HEK293 (cell line): ENCODE results near the gene PLEKHA4.
A peak's percentile ranks its signal among the peaks of the same experiment; 100 is the strongest.

ENCODE experiments used
- CTCF ChIA-PET: fragments of 350-600 bp; formaldehyde crosslinking; extraction: SDS; loops from one replicate; lab custom pipeline; 2021; ENCODE audit warnings: antibody characterized with exemption; lab: Yijun Ruan, JAX
- POLR2A ChIA-PET: fragments of 300-600 bp; formaldehyde crosslinking; extraction: SDS; loops from one replicate; lab custom pipeline; 2020; ENCODE audit warnings: antibody characterized with exemption, inconsistent platforms; lab: Yijun Ruan, JAX
- H3K27ac ChIP-seq: fragments of 200-500 bp; sonication (Bioruptor generic); 2 replicates; pipeline ENCODE4 v1.5.1; 2014; ENCODE audit warnings: low read depth, low read length, control low read depth, inconsistent platforms; ENCODE audit errors: extremely low read depth
- H3K36me3 ChIP-seq, 2 experiments: fragments of 200-500 bp in 1 of 2; sonication (Bioruptor generic) in 1 of 2; 1 replicate in 1 of 2; 2 replicates in 1 of 2; pipeline ENCODE4 v1.5.1; 2014 to 2017; ENCODE audit warnings: inconsistent platforms in 2 of 2, low read length in 2 of 2; ENCODE audit not compliant: control insufficient read depth in 2 of 2, insufficient read depth in 1 of 2
- H3K4me1 ChIP-seq: fragments of 200-500 bp; sonication (Bioruptor generic); 2 replicates; pipeline ENCODE4 v1.5.1; 2014; ENCODE audit warnings: mild to moderate bottlenecking, low read length, inconsistent platforms; ENCODE audit not compliant: control insufficient read depth, insufficient read depth
- H3K4me3 ChIP-seq: 2 replicates; pipeline ENCODE4 v1.5.1; 2011; ENCODE audit warnings: low read depth, mild to moderate bottlenecking, control low read depth, low read length, moderate library complexity
- H3K9me3 ChIP-seq: fragments of 200-500 bp; sonication (Bioruptor generic); 2 replicates; pipeline ENCODE4 v1.5.1; 2014; ENCODE audit warnings: low read depth, low read length, inconsistent platforms; ENCODE audit not compliant: control insufficient read depth, insufficient read depth
- BCL11A ChIP-seq: fragments of 450-650 bp; formaldehyde crosslinking; IDR thresholded peaks from 2 replicates; pipeline ENCODE4 v1.5.1; 2016; ENCODE audit warnings: low read depth, missing biosample characterization, missing genetic modification characterization
- HOXC10 ChIP-seq: sonication (generic); formaldehyde crosslinking; IDR thresholded peaks from 2 replicates; pipeline ENCODE4 v1.8.1; 2023; ENCODE audit warnings: mild to moderate bottlenecking, missing genetic modification reagents
- OSR2 ChIP-seq: fragments of 450-650 bp; formaldehyde crosslinking; IDR thresholded peaks from 2 replicates; pipeline ENCODE4 v1.5.1; 2016; ENCODE audit warnings: missing biosample characterization, missing genetic modification characterization
- PRDM1 ChIP-seq: fragments of 450-650 bp; formaldehyde crosslinking; IDR thresholded peaks from 2 replicates; pipeline ENCODE4; 2016; ENCODE audit warnings: missing biosample characterization, missing genetic modification characterization
- REPIN1 ChIP-seq: fragments of 450-650 bp; formaldehyde crosslinking; IDR thresholded peaks from 2 replicates; pipeline ENCODE4 v1.5.1; 2017; ENCODE audit warnings: missing biosample characterization, missing genetic modification characterization, low read depth
- SP3 ChIP-seq: fragments of 450-650 bp; formaldehyde crosslinking; IDR thresholded peaks from 2 replicates; pipeline ENCODE4 v1.5.1; 2016; ENCODE audit warnings: missing biosample characterization, missing genetic modification characterization
- ZBTB17 ChIP-seq: fragments of 450-650 bp; formaldehyde crosslinking; IDR thresholded peaks from 2 replicates; pipeline ENCODE4 v1.5.1; 2016; ENCODE audit warnings: missing biosample characterization, missing genetic modification characterization
- ZBTB7A ChIP-seq: fragments of 450-650 bp; formaldehyde crosslinking; IDR thresholded peaks from 2 replicates; pipeline ENCODE4 v1.5.1; 2016; ENCODE audit warnings: low read depth, missing biosample characterization, missing genetic modification characterization
- ZFP3 ChIP-seq: fragments of 450-650 bp; formaldehyde crosslinking; IDR thresholded peaks from 2 replicates; pipeline ENCODE4 v1.5.1; 2016; ENCODE audit warnings: low read depth, missing biosample characterization, missing genetic modification characterization
- ZIC2 ChIP-seq: fragments of 450-650 bp; formaldehyde crosslinking; IDR thresholded peaks from 2 replicates; pipeline ENCODE4 v1.5.1; 2016; ENCODE audit warnings: missing biosample characterization, missing genetic modification characterization
- ZNF121 ChIP-seq: fragments of 450-650 bp; formaldehyde crosslinking; IDR thresholded peaks from 2 replicates; pipeline ENCODE4 v1.5.1; 2016; ENCODE audit warnings: missing biosample characterization, missing genetic modification characterization
- ZNF133 ChIP-seq: fragments of 450-650 bp; formaldehyde crosslinking; IDR thresholded peaks from 2 replicates; pipeline ENCODE4 v1.5.1; 2016; ENCODE audit warnings: missing biosample characterization, missing genetic modification characterization
- ZNF169 ChIP-seq: fragments of 450-650 bp; formaldehyde crosslinking; IDR thresholded peaks from 2 replicates; pipeline ENCODE4 v1.5.1; 2016; ENCODE audit warnings: missing biosample characterization, missing genetic modification characterization
- ZNF266 ChIP-seq: fragments of 450-650 bp; formaldehyde crosslinking; IDR thresholded peaks from 2 replicates; pipeline ENCODE4 v1.5.1; 2016; ENCODE audit warnings: missing biosample characterization, missing genetic modification characterization, low read depth
- ZNF335 ChIP-seq: fragments of 450-650 bp; formaldehyde crosslinking; conservative IDR thresholded peaks from 2 replicates; pipeline ENCODE4 v1.5.1; 2016; ENCODE audit warnings: missing biosample characterization, missing genetic modification characterization
- ZNF341 ChIP-seq: fragments of 450-650 bp; formaldehyde crosslinking; IDR thresholded peaks from 2 replicates; pipeline ENCODE4; 2016; ENCODE audit warnings: low read depth, missing biosample characterization, missing genetic modification characterization
- ZNF391 ChIP-seq: fragments of 450-650 bp; formaldehyde crosslinking; IDR thresholded peaks from 2 replicates; pipeline ENCODE4 v1.5.1; 2016; ENCODE audit warnings: low read depth, missing biosample characterization, missing genetic modification characterization, borderline replicate concordance
- ZNF571 ChIP-seq: fragments of 450-650 bp; formaldehyde crosslinking; IDR thresholded peaks from 2 replicates; pipeline ENCODE4 v1.5.0; 2017; ENCODE audit warnings: missing biosample characterization, missing genetic modification characterization
- ZNF623 ChIP-seq: fragments of 450-650 bp; formaldehyde crosslinking; IDR thresholded peaks from 2 replicates; pipeline ENCODE4 v1.5.1; 2016; ENCODE audit warnings: missing biosample characterization, missing genetic modification characterization
- ZNF624 ChIP-seq: fragments of 450-650 bp; formaldehyde crosslinking; IDR thresholded peaks from 2 replicates; pipeline ENCODE4 v1.5.1; 2017; ENCODE audit warnings: missing biosample characterization, missing genetic modification characterization
- ZNF660 ChIP-seq: fragments of 450-650 bp; IDR thresholded peaks from 2 replicates; pipeline ENCODE4 v1.5.1; 2018; ENCODE audit warnings: missing biosample characterization, mild to moderate bottlenecking, missing genetic modification characterization
- ZNF747 ChIP-seq: fragments of 450-650 bp; formaldehyde crosslinking; IDR thresholded peaks from 2 replicates; pipeline ENCODE4 v1.5.1; 2016; ENCODE audit warnings: missing biosample characterization, missing genetic modification characterization
- ZNF792 ChIP-seq: fragments of 450-650 bp; formaldehyde crosslinking; IDR thresholded peaks from 2 replicates; pipeline ENCODE4 v1.5.1; 2016; ENCODE audit warnings: missing biosample characterization, missing genetic modification characterization
- TF ChIP-seq, protein P1 (sequence below): fragments of 450-650 bp; formaldehyde crosslinking; IDR thresholded peaks from 2 replicates; pipeline ENCODE4 v1.5.1; 2016; ENCODE audit warnings: missing biosample characterization, missing genetic modification characterization
- TF ChIP-seq, protein P2 (sequence below): fragments of 450-650 bp; formaldehyde crosslinking; IDR thresholded peaks from 2 replicates; pipeline ENCODE4 v1.5.1; 2016; ENCODE audit warnings: missing biosample characterization, missing genetic modification characterization
- TF ChIP-seq, protein P3 (sequence below): fragments of 450-650 bp; formaldehyde crosslinking; optimal IDR thresholded peaks from 2 replicates; pipeline ENCODE3; 2016; ENCODE audit warnings: missing biosample characterization, mild to moderate bottlenecking, missing genetic modification characterization
- TF ChIP-seq, protein P4 (sequence below): fragments of 450-650 bp; IDR thresholded peaks from 2 replicates; pipeline ENCODE4 v1.5.1; 2018; ENCODE audit warnings: missing biosample characterization, mild to moderate bottlenecking, missing genetic modification characterization
- TF ChIP-seq, protein P5 (sequence below): fragments of 450-650 bp; formaldehyde crosslinking; IDR thresholded peaks from 2 replicates; pipeline ENCODE4 v1.5.1; 2017; ENCODE audit warnings: missing biosample characterization, mild to moderate bottlenecking, missing genetic modification characterization, moderate library complexity
- TF ChIP-seq, protein P6 (sequence below): fragments of 450-650 bp; formaldehyde crosslinking; IDR thresholded peaks from 2 replicates; pipeline ENCODE4 v1.5.1; 2016; ENCODE audit warnings: missing biosample characterization, missing genetic modification characterization

Gene PLEKHA4

DNA sequence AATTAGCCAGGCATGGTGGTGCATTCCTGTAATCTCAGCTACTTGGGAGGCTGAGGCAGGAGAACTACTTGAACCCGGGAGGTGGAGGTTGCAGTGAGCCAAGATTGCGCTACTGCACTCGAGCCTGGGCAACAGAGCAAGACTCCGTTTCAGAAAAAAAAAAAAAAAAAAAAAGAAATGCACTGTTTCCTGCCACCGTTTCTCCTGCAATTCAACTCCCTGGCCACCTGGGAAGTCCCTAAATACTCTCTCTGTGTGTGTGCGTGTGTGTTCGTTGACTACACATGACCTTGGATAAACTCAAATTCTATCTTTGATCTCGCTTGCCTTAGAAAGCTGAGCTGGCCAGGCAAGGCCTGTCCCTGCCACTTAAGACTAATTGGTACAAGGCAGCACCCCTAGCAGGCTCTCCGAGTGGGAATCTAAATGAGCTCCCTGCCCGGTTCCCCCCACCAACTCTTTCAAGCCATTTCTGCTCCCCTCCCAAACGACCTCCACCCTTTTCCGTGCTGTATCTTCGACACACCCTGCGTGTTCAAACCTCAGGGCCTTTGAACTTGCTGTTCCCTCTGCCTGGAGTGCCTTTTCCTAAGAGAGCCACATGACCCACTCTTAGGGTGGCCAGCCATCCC is 52.4 kb downstream of the PLEKHA4 start:
- Histone ChIP-seq H3K4me1 (peaks cover 4% of the 10 kb centered on the region; the same call in 1 of the 2 replicates), H3K4me3 (no peak overlapping the region), H3K36me3 (no peaks in the 10 kb centered on the region), H3K9me3 (no peaks in the 10 kb centered on the region), H3K27ac (peak overlapping the region; percentile 47)
- ChIA-PET CTCF (interaction anchor here (0.6 to 3.2 kb wide), 10 partner anchors 9 to 1541 kb away, joined by 3 to 13 read pairs (median 4); partner anchors contain the start of genes HSD17B14 and RUVBL2), POLR2A (interaction anchor here (0.6 to 0.7 kb wide), 4 partner anchors 21 to 142 kb away, joined by 3 to 5 read pairs (median 4); no protein-coding TSS in a partner anchor)
- TF ChIP-seq ZIC2 (tag by site-specific recombination), result peak; percentile 67
- no peak for TF ChIP-seq ZNF660
- TF ChIP-seq ZBTB17 (tag by site-specific recombination), result peak; percentile 38; the same call in 1 of the 2 replicates
- TF ChIP-seq, protein P1, sequence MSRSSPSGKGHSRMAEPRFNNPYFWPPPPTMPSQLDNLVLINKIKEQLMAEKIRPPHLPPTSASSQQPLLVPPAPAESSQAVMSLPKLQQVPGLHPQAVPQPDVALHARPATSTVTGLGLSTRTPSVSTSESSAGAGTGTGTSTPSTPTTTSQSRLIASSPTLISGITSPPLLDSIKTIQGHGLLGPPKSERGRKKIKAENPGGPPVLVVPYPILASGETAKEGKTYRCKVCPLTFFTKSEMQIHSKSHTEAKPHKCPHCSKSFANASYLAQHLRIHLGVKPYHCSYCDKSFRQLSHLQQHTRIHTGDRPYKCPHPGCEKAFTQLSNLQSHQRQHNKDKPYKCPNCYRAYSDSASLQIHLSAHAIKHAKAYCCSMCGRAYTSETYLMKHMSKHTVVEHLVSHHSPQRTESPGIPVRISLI (tag by site-specific recombination), result peak; percentile 82
- no peak for TF ChIP-seq ZNF391 (tag by site-specific recombination)
- no peak for TF ChIP-seq ZFP3 (tag by site-specific recombination)
- TF ChIP-seq ZNF624 (tag by site-specific recombination), result no peak
- TF ChIP-seq, protein P2, sequence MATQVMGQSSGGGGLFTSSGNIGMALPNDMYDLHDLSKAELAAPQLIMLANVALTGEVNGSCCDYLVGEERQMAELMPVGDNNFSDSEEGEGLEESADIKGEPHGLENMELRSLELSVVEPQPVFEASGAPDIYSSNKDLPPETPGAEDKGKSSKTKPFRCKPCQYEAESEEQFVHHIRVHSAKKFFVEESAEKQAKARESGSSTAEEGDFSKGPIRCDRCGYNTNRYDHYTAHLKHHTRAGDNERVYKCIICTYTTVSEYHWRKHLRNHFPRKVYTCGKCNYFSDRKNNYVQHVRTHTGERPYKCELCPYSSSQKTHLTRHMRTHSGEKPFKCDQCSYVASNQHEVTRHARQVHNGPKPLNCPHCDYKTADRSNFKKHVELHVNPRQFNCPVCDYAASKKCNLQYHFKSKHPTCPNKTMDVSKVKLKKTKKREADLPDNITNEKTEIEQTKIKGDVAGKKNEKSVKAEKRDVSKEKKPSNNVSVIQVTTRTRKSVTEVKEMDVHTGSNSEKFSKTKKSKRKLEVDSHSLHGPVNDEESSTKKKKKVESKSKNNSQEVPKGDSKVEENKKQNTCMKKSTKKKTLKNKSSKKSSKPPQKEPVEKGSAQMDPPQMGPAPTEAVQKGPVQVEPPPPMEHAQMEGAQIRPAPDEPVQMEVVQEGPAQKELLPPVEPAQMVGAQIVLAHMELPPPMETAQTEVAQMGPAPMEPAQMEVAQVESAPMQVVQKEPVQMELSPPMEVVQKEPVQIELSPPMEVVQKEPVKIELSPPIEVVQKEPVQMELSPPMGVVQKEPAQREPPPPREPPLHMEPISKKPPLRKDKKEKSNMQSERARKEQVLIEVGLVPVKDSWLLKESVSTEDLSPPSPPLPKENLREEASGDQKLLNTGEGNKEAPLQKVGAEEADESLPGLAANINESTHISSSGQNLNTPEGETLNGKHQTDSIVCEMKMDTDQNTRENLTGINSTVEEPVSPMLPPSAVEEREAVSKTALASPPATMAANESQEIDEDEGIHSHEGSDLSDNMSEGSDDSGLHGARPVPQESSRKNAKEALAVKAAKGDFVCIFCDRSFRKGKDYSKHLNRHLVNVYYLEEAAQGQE (tag by site-specific recombination), result no peak
- TF ChIP-seq ZNF623 (tag by site-specific recombination), result peak; percentile 96
- no peak for TF ChIP-seq BCL11A (tag by site-specific recombination)
- TF ChIP-seq, protein P3, sequence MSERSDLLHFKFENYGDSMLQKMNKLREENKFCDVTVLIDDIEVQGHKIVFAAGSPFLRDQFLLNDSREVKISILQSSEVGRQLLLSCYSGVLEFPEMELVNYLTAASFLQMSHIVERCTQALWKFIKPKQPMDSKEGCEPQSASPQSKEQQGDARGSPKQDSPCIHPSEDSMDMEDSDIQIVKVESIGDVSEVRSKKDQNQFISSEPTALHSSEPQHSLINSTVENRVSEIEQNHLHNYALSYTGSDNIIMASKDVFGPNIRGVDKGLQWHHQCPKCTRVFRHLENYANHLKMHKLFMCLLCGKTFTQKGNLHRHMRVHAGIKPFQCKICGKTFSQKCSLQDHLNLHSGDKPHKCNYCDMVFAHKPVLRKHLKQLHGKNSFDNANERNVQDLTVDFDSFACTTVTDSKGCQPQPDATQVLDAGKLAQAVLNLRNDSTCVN, result no peak
- TF ChIP-seq, protein P4, sequence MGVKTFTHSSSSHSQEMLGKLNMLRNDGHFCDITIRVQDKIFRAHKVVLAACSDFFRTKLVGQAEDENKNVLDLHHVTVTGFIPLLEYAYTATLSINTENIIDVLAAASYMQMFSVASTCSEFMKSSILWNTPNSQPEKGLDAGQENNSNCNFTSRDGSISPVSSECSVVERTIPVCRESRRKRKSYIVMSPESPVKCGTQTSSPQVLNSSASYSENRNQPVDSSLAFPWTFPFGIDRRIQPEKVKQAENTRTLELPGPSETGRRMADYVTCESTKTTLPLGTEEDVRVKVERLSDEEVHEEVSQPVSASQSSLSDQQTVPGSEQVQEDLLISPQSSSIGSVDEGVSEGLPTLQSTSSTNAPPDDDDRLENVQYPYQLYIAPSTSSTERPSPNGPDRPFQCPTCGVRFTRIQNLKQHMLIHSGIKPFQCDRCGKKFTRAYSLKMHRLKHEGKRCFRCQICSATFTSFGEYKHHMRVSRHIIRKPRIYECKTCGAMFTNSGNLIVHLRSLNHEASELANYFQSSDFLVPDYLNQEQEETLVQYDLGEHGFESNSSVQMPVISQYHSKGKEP, result 0 out of 2 replicates have a peak, but pooled peaks have one; percentile 44
- TF ChIP-seq, protein P5, sequence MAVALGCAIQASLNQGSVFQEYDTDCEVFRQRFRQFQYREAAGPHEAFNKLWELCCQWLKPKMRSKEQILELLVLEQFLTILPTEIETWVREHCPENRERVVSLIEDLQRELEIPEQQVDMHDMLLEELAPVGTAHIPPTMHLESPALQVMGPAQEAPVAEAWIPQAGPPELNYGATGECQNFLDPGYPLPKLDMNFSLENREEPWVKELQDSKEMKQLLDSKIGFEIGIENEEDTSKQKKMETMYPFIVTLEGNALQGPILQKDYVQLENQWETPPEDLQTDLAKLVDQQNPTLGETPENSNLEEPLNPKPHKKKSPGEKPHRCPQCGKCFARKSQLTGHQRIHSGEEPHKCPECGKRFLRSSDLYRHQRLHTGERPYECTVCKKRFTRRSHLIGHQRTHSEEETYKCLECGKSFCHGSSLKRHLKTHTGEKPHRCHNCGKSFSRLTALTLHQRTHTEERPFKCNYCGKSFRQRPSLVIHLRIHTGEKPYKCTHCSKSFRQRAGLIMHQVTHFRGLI (tag by site-specific recombination), result no peak
- peak; percentile 46 for TF ChIP-seq ZNF335 (tag by site-specific recombination)
- no peak for TF ChIP-seq ZNF341
- TF ChIP-seq ZNF747, result no peak
- TF ChIP-seq ZBTB7A (tag by site-specific recombination), result no peak
- no peak for TF ChIP-seq SP3 (tag by site-specific recombination)
- no peak for TF ChIP-seq ZNF792 (tag by site-specific recombination)
- TF ChIP-seq HOXC10 (CRISPR knock-in tag), result no peak
- no peak for TF ChIP-seq ZNF571 (tag by site-specific recombination)
- TF ChIP-seq ZNF121 (tag by site-specific recombination), result peak; percentile 59; the same call in 1 of the 2 replicates
- no peak for TF ChIP-seq ZNF169 (tag by site-specific recombination)
- no peak for TF ChIP-seq REPIN1 (tag by site-specific recombination)
- TF ChIP-seq ZNF266 (tag by site-specific recombination), result no peak
- TF ChIP-seq ZNF133, result no peak
- TF ChIP-seq PRDM1 (tag by site-specific recombination), result peak; percentile 84
- 0 out of 2 replicates have a peak, but pooled peaks have one; percentile 34 for TF ChIP-seq OSR2
- TF ChIP-seq, protein P6, sequence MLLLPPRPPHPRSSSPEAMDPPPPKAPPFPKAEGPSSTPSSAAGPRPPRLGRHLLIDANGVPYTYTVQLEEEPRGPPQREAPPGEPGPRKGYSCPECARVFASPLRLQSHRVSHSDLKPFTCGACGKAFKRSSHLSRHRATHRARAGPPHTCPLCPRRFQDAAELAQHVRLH (tag by site-specific recombination), result no peak
